D721Med (cell line): ENCODE data around the gene SCAMP1.

Source experiments
- DNase-seq: peaks from one replicate; pipeline ENCODE4 v3.0.0; 2011; ENCODE audit warnings: low spot score; ENCODE audit not compliant: insufficient read length
- FAIRE-seq: peaks from 2 replicates; lab custom pipeline; 2011; peaks lifted over from hg19 to GRCh38; lab: Jason Lieb, UNC
- CTCF ChIP-seq: IDR thresholded peaks from 2 replicates; pipeline ENCODE4 v1.5.1; 2012; ENCODE audit warnings: mild to moderate bottlenecking, control low read depth; ENCODE audit not compliant: insufficient read depth; ENCODE audit errors: missing control alignments

The SCAMP1 gene

GRCh38 chr5:78492650-78493049 is 132.2 kb downstream of the SCAMP1 start:
- FAIRE-seq = no peak
- TF ChIP-seq CTCF = no peak
- no peak for DNase-seq

- no peak for TF ChIP-seq CTCF
- FAIRE-seq (no peak), DNase-seq (no peak)
Observed at GRCh38 chr5:78495800-78496199, 135.4 kb downstream of the SCAMP1 start.

- no peak for TF ChIP-seq CTCF
- DNase-seq = no peak
- no peak for FAIRE-seq
Observed at GRCh38 chr5:78496373-78496772, 136.0 kb downstream of the SCAMP1 start.

- DNase-seq (no peak), FAIRE-seq (no peak)
- no peak for TF ChIP-seq CTCF
Observed at GRCh38 chr5:78497573-78498533, 137.4 kb downstream of the SCAMP1 start.

GRCh38 chr5:78499485-78499884 is 139.1 kb downstream of the SCAMP1 start:
- no peak for TF ChIP-seq CTCF
- DNase-seq (no peak), FAIRE-seq (no peak)

- no peak for DNase-seq
- no peak for TF ChIP-seq CTCF
- FAIRE-seq = no peak
Observed at GRCh38 chr5:78500028-78500427, 139.6 kb downstream of the SCAMP1 start.

- FAIRE-seq (no peak), DNase-seq (no peak)
- TF ChIP-seq CTCF = no peak
Observed at GRCh38 chr5:78500871-78501270, 140.5 kb downstream of the SCAMP1 start.
